Activated naive CD4-positive, alpha-beta T cell treated with anti-CD3 and anti-CD28 coated beads, Interleukin-2, amount 50 U/mL, for 16 hours (primary cell): ENCODE results near the gene ACVR2B.

Experiments
- DNase-seq: peaks from one replicate; pipeline ENCODE4 v3.0.0-alpha.2; 2020

ACVR2B gene

DNA sequence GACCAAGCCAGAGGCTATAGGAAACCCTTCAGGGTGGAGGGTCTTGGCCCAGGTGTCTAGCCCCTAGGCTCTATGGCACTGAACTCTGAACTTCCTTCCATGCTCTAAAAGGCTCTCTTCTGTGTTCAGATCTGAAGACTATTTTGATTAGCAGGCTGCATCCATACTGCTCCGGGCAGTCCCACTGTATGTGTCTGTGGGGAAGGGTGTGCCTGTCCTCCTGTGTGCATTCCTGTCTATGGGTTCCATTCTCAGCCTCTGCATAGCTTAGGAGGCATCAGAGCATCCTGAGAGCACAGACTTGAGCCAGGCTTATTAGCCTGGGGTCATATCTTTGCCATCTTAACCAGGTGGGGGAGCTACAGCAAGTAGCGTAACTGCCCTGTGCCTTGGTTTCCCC, 80.5 kb downstream of the ACVR2B start:
- DNase-seq: no peak

DNA sequence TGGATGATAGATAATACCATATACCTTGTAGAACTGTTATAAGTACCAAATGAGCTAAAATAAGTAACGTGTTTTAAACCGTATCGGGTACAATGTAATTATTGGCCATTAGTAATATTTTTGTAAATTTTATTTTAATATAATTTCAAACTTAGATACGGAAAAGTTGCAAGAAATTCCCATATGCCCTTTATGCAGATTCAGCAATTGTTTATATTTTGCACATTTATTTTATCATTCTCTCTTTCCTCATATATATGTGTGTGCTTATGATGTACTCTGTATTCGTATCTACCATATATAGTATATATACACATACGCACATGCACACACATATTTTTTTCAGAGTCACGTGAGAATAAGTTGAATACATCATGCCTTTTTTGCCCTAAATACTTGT, 80.9 kb downstream of the ACVR2B start:
- DNase-seq: no peak

DNA sequence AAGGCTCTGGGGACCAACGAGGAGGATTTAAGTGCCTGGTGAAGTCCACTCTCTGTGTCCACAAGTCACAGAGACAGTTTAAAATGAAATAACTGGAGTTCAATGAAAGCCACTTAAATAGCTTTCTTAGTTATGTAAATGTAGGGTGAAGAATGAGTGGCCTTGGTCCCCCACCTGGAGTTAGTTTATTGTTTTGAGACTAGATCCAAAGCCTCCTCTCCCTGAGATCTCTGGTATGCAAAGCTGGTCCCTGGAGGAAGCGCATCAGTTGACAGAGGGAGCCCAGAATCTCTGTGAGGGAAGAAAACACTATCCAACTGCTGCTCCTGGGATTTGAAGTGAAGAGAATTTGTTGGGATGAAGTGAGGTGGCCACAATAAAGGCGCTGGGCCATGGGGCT, 83.0 kb downstream of the ACVR2B start:
- DNase-seq: no peak

DNA sequence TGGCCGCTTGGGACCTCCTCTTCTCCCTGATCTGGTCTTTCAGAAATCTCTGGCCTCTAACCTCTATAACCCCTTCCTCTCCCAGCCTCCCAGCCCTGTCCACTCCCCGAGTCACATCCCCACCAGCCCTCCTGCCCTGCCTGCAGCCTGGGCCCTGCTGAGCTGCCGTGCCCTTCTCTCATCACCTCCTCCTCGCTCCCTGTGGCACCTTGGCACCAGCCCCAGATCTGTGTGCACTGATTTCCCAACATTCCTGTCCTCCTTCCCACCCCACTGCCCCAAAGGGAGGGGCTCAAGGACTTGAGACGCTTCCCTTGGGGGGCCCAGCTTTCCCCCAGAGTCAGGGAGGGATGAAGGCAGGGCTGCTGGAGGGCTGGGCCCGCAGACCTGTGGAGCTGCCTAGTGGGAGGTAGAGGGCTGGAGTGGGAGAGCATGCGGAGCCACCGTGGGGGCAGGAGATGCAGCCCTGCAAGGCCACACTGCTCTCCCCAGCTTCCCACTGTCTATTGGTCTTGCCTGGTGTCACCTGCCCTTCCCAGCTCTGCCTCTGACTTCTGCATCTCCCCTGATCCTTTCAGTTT, 85.2 kb downstream of the ACVR2B start:
- DNase-seq: no peak

DNA sequence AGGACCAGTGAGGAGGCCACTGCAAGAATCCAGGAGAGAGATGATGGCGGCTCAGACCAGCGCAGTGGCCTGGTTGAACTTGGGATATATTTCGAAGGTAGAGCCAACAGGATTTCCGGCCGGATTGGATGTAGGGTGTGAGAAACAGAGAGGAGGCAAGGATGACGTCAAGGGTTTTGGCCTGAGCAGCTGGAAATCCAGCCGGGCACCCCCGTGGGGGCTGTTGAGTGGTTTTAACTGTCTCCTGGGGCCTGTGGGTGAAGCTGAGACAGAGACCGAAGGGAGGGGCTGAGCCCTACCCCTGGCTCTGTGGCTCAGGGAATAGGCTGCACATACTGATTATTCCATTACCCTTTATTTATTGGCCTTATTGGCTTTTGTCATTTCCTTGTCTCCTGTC, 88.1 kb downstream of the ACVR2B start:
- no peak for DNase-seq
